NCI-H1417 (cell line): Measurements from ENCODE around the gene DCAF4.
A peak's percentile ranks its signal among the peaks of the same experiment; 100 is the strongest.

Experiments
- DNase-seq, 3 experiments: peaks; one replicate each; lab custom pipeline; 2025; lab: John Stamatoyannopoulos, UW

The DCAF4 gene

DNA sequence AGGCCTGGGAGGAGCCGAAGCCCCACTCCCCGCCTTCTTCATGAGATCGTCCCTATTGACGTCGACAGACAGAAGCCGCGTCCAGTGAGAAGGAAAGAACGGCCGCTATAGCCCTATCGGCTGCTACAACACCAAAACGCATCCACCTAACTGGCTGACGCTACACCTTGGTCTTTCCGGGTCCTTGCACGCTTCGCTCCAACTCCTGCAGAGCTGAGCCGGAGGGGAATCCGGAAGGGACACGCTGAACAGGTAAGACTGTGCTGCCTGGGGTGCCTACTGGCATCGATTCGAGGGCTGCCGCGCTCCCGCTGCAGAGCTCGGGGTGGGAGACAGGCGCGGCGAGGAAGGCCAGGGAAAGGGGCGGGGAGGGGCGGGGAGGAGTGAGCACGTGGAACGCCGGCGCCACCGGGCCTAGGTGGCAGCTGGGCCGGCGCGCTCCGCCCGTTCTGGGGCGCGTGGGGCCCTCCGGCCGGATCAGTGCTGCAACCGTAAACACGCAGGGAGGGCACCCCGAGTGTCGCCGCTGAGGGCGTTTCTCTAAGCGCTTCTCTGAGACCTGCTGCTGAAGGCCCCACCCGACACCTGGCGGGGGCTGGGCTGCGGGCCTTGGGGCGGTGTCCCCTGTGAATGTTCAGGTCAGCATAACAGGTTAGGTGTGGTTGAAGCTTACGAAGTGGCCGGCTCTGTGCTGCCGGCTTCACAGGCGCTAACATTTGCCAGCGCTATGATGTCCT is at the start of gene DCAF4:
Gene DCAF4 (plus strand): TSS at position 173 of the 737 bp plus-strand sequence. CDS start 11,515 bp downstream, outside the sequence.
- peak; percentile 97 to 99 (median 99) for DNase-seq

DNA sequence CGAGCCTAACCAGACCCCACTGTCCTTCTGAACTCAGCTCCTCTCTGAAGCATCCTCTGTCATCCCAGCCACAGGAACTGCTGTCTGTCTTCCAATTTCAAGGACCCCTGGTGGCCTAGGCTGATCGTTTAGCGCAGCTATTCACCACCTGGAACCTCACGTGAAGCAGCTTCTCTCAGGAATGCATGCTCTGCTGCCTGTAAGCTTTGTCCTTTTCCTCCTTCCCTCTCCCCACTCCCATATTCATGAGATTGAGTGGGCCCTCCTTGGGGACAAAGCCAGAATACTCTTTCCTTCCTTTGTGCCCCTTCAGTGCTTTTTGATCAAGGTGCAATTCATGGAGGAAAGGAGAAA is 49.6 kb upstream of the DCAF4 start:
- no peak for DNase-seq

DNA sequence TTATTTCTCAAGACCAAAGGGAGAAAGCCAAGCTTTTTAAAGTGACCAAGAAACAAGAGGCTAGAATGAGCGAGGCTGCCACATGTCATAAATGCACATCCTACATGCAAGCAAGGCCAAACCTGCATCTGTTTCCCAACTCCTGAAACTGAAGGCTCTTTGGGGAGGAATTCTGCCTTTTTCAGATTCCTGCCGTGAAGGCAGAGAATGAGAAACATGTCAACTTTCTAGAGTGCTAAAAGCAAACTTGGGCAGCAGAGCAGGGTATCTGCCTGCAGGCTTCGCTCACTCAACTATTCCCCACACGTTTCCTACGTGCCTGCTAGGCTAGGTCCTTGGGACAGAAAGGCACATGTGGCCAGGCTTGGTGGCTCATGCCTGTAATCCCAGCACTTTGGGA is 47.5 kb upstream of the DCAF4 start:
- DNase-seq, result no peak

GRCh38 chr14:72879431-72879830 is 46.8 kb upstream of the DCAF4 start:
- no peak for DNase-seq

DNA sequence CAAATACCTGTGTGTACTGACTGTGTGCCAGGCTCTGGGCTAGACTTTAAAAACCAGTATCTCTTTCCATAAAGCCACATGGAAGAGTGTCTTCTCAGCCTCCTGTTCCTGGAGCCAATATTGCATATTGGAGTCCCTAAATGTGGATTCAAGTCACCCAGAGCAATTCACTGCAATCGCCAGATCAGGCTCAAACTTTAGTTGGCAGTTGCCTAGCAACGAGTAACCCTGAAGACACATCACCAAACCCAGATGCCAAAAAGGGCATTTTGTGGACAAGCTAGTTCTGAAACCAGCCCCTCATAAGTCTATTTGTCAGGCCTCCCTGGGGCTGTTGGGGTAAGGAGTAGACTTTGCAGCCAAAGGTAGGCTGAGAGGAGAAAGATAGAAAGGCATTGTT is 46.1 kb upstream of the DCAF4 start:
- no peak for DNase-seq

GRCh38 chr14:72880820-72881219 is 45.4 kb upstream of the DCAF4 start:
- no peak for DNase-seq

DNA sequence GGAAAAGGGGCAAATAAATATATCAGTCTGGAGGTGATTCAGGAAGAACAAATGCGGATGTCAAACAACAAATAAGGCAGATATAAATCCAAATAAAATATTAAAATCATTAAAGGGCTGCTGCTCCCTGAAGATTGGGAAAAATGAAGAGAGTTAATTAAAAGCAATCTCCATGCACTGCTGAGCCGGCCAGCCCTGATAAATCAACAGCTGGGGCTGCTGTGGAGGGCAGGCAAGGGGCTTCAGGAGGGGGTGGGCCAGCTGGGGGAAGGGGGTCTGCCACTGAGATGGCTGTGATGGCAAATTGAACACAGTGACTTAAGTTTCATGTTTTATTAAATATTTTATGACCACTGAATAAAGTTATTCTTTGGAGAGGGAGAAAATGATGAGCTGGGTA is 44.7 kb upstream of the DCAF4 start:
- DNase-seq, result no peak

GRCh38 chr14:72882047-72882446 is 44.2 kb upstream of the DCAF4 start:
- DNase-seq, result no peak

GRCh38 chr14:72882463-72882862 is 43.8 kb upstream of the DCAF4 start:
- no peak for DNase-seq

DNA sequence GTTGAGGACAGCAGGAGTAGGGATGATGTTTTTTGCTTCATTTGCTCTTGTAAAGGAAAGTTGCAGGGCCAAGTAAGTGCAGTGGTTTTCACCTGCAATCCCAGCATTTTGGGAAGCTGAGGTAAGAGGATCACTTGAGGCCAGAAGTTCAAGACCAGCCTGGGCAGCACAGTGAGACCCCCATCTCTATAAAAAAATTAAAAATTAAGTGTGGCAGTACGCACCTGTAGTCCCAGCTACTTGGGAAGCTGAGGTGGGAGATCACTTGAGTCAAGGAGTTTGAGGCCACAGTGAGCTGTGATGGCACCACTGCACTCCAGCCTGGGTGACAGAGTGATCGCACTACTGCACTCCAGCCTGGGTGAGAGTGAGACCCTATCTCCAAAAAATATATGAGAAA is 43.2 kb upstream of the DCAF4 start:
- no peak for DNase-seq

- no peak for DNase-seq
These were observed 42.3 kb upstream of the DCAF4 start for GRCh38 chr14:72883961-72884360.

- DNase-seq, result no peak
These were observed 41.9 kb upstream of the DCAF4 start for GRCh38 chr14:72884386-72884785.

- DNase-seq, result no peak
These were observed 38.8 kb upstream of the DCAF4 start for GRCh38 chr14:72887514-72887913.

- no peak for DNase-seq
These were observed 38.1 kb upstream of the DCAF4 start for GRCh38 chr14:72888192-72888591.

DNA sequence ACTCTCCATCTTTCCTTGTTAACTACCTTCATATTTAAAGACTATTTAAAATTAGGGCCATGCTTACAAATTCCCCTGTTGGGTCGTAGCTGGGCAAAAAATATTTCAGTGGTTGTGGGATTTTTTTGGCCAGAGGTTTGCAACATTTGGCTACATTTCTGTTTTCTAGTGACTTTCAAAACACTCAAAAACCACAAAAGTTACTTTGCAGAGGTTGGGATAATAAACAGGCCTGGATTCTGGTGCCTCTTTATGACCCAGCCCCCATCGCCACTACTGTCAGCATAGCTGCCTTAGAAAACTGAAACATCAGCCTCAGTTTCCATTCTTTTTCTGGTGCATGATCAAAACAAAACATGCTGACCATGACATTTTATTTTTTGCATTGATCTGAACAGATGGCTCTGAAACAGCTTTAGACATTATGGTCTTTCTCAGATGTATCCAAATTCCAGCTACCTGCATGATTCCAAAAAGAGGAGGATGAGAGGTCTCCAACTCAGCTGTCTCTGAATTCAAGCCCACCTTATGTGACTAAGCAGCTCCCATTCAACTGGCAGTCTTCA is 37.5 kb upstream of the DCAF4 start:
- DNase-seq, result no peak

DNA sequence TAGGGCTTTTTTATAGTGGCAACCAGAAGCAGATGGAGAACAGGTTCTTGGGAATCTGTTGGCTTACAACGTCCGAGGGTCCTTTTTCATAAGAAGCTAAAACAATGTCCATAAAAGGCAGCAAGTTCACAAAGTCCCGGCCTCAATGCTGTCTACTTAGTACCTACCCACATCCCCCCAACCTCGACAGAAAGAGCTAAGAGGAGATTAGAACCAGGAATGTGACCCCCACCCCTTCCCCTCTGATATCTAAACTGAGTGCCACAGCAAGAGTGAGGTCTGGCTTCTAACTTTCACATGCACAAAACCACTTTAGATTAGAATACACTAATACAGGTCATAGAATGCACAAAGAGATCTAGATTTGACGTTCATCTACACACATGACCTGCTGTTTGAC is 36.9 kb upstream of the DCAF4 start:
- DNase-seq, result no peak

DNA sequence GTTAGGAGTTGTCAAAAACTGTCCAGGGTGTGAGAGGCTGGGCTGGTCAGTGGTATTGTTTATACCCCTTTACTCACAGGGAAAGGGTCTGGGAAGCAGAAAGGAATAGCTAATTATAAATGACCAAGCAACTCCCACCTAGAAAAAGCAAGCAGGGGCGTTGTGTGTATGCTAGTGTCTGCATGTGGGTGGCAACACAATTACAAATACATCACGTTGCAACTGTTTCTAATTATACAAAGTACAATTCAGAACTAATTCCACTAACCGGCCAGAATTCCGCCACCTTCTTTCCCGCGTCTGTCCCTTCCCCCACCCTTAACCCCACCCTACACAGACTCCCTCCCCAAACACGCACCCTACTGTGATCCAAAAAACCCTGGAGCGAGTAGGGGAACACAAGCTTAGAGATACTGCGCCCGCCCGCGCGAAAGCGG is 34.6 kb upstream of the DCAF4 start:
- no peak for DNase-seq

DNA sequence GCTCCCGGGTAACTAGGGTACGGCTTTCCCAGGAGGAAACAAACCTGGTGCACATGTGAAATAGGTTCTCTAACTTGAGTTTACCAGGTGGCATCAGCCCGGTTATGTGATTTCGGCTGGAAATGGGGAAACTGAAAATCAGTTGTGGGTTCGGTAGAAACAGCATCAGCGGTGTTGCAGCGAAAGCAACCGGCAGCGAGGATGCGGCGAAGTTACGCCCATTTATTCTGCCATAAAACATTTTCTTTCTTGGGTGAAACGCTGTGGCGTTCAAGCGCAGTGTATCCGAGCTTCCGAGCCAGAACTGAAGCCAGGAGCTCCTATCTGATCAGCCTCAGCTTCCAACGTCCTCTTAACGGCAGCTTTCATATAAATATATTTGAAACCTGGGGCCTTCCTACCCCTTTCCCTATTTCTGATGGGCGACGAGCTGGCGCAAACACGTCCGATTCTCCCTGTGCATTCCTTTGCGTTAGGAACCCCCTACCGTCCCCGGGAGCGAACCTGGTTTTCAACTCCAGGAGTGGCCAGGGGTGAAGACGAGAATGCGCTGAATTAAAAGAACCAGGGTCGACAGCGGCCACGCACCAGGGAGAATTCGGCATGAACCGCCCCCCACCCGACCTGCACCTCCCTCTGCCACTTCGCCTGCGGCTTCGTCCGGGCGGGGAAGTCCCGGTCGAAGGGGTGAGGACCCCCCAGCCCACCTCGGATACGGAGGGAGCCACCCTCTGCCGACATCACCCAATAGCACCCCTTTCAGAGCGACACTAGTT is 34.0 kb upstream of the DCAF4 start:
- peak in 2 of 3 experiments; percentile 56 to 66 for DNase-seq

DNA sequence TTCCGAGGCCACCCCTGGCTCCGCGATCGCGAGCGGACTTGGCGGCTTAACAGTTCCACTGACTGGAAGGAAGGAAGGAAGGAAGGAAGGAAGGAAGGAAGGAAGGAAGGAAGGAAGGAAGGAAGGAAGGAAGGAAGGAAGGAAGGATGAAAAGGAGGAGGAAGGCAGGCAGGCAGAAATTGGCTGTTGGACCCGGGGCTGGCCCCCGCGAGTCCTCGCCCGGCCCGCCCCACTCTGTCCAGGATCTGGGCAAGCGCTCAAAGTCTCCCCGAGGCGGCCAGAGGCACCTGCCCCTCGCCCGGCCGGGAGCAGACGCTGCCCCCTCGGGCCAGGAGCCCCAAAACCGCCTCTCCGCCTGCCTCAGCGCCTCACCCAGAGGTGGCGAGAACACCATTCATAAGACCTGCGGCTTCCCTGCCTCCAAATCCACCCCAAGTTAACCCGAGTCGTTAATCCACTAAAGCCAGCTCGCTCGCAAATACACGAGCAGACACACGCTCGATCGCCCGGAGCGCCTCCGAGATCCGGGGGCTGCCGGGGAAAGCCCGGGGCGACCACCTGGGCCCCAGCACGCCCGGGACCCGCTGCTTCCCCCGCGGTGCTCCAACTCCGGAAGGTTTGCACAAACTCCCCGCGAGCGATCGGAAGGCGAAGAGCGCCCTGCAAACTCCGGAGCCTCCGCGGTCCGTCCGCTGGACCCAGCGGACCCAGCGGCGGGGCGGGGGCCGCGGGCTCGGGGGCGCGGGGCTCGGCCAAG is 33.2 kb upstream of the DCAF4 start:
- DNase-seq, result peak in 2 of 3 experiments; percentile 60 to 62

DNA sequence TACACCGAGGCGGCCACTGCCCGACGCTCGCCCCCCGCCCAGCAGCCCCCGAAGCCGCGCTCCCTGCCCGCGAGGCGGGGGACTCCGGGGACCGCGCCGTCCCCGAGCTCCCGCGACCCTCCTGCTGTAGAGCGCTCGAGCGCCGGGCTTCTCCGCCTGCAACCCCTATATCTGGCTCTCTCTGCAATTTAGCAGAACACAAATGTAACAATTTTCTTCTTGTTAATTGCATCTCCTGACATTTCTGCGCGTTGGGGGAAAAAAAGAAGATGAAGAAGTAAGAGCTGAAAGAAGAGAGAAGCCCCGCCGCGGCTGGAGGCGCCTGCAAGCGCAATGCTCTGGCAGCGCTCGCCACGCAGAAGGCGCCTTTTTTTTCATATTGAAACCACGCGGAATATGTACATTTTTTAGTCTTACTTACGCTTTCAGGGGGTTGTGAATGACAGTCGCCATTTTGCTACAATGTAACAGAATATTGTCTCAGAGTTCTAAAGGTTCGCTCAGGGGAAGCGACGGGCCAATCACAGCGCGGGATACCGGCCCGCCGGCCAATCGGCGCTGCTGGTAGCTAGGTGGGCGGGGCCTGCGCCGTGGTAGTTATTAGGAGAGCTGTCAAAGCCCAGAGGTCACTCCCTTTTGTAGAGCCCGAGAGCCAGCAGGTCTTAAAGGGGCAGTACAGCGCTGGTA is 32.5 kb upstream of the DCAF4 start, which contains the start of gene DPF3:
Gene DPF3 (minus strand): TSS at position 466 of the 687 bp plus-strand sequence. CDS start 13 bp downstream, at position 453.
- DNase-seq, result peak; percentile 94 to 97 (median 95)

GRCh38 chr14:72894323-72894622 is 32.0 kb upstream of the DCAF4 start:
- no peak for DNase-seq
